GM23338 (cell line): ENCODE results near the gene TBC1D5.
"Not testable (repeated sequence)": the region's sequence is repeated elsewhere in the genome, so short reads cannot be mapped to it uniquely, and the experiment has no call there.

Source experiments
- CREB1 ChIP-seq: fragments of 250-450 bp; sonication (Bioruptor Pico); IDR thresholded peaks from 2 replicates; pipeline ENCODE4 v1.5.0; 2020; ENCODE audit warnings: low read depth, mild to moderate bottlenecking, moderate library complexity
- CTCF ChIP-seq, 2 experiments: fragments of 200-600 bp in 1 of 2; sonication (generic) in 1 of 2; conservative IDR thresholded peaks; 2 replicates each; pipeline versions ENCODE4 v1.5.1 to v1.6.1; 2016 to 2017; ENCODE audit warnings: antibody characterized with exemption in 2 of 2, low read depth in 2 of 2, mild to moderate bottlenecking in 2 of 2, moderate library complexity in 1 of 2
- EZH2 ChIP-seq: fragments of 200-600 bp; sonication (generic); IDR thresholded peaks from one replicate; pipeline ENCODE4 v1.8.0; 2017; ENCODE audit warnings: antibody characterized with exemption, mild to moderate bottlenecking, low read depth; ENCODE audit not compliant: unreplicated experiment
- EZH2phosphoT487 ChIP-seq: fragments of 200-600 bp; sonication (generic); IDR thresholded peaks from one replicate; pipeline ENCODE4 v1.8.1; 2018; ENCODE audit warnings: antibody characterized with exemption; ENCODE audit not compliant: unreplicated experiment
- JUNB ChIP-seq: IDR thresholded peaks from one replicate; pipeline ENCODE4 v1.6.1; 2016; ENCODE audit warnings: antibody characterized with exemption; ENCODE audit not compliant: unreplicated experiment
- POLR2AphosphoS5 ChIP-seq: IDR thresholded peaks from 2 replicates; pipeline ENCODE4 v1.6.1; 2016; ENCODE audit warnings: antibody characterized with exemption, low read depth
- REST ChIP-seq: IDR thresholded peaks from one replicate; pipeline ENCODE4 v1.6.1; 2018; ENCODE audit warnings: antibody characterized with exemption; ENCODE audit not compliant: unreplicated experiment
- ZNF114 ChIP-seq: fragments of 250-450 bp; sonication (Bioruptor Pico); IDR thresholded peaks from 2 replicates; pipeline ENCODE4 v1.5.0; 2020; ENCODE audit warnings: mild to moderate bottlenecking, moderate library complexity
- ZNF331 ChIP-seq: fragments of 250-450 bp; sonication (Bioruptor Pico); IDR thresholded peaks from 2 replicates; pipeline ENCODE4 v1.5.0; 2020; ENCODE audit warnings: low read depth, mild to moderate bottlenecking, moderate library complexity
- ZNF462 ChIP-seq: fragments of 250-450 bp; sonication (Bioruptor Pico); IDR thresholded peaks from 2 replicates; pipeline ENCODE4 v1.5.0; 2020; ENCODE audit warnings: mild to moderate bottlenecking, moderate library complexity

GRCh38 chr3:17692846-17693669 is 49.4 kb downstream of the TBC1D5 start:
- TF ChIP-seq CREB1; ZNF331 (CRISPR knock-in tag); CTCF (conservative IDR thresholded peaks at IDR 0.05; ENCODE audit: low read depth in 2 of 2); EZH2; ZNF114; POLR2AphosphoS5; ZNF462; EZH2phosphoT487; REST; JUNB: not testable (repeated sequence)
